ENCODE data around the gene NOL7. TPM values are rescaled to one million over a fixed set of nuclear protein-coding genes. Genes with fewer than 3 reads are reported as not detected.

NOL7 gene
- total RNA-seq, 2 donors from 2014 or later: 47.8 to 52.9 TPM

DNA sequence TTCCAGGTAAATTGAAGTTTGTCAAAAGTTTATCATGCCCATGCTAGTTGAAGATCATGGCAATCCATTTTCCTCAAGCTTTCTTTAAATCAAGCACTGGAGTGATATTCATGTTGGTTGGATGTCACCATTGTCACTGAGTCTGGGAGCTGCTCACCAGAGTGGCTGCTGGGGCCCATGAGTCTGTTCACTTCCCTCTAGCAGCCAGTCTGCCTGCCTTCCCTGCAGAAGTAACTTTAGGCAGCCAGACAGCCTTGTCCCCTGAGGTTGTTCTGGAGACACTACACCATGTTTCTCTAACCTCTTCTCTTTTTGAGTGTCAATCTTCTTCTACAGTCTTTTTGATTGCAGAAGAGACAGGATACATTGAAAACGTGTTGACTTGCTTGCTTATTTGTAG is 35.2 kb upstream of the NOL7 start:
- Histone ChIP-seq H3K36me3 (ENCODE audit: control insufficient read depth, insufficient read depth, low read length) (peaks cover 15% of the 10 kb centered on the region), H3K4me3 (ENCODE audit: low read length) (no peak overlapping the region), H3K9ac (ENCODE audit: extremely low read depth, low read length, poor library complexity, severe bottlenecking) (no peak overlapping the region), H3K27me3 (ENCODE audit: control insufficient read depth, insufficient read depth, low read length, poor library complexity, severe bottlenecking) (no peaks in the 10 kb centered on the region), H3K27ac (ENCODE audit: low read depth, low read length) (no peak overlapping the region), H3K9me3 (ENCODE audit: control insufficient read depth, low read length) (peaks cover 7% of the 10 kb centered on the region), H3K4me1 (ENCODE audit: control insufficient read depth, insufficient read depth, low read length) (no peaks in the 10 kb centered on the region)
- no peak for DNase-seq
- Mint-ChIP-seq H3K27ac (no peak overlapping the region), H3K4me1 (no peaks in the 10 kb centered on the region), H3K9me3 (peaks cover 6% of the 10 kb centered on the region), H3K4me3 (no peak overlapping the region), H3K36me3 (ENCODE audit: low read depth) (peaks cover 37% of the 10 kb centered on the region), H3K27me3 (ENCODE audit: insufficient read depth) (no peaks in the 10 kb centered on the region)
- WGBS, 2 experiments (ENCODE audit: insufficient coverage in 1 of 2, insufficient read length in 1 of 2): 83% methylated on average over 1 of the region's 1 CpG; no CpG with 5 or more reads in 1 of the 2 experiments
- no peak for TF ChIP-seq CTCF (conservative IDR thresholded peaks at IDR 0.05)

- no peak overlapping the region for H3K27ac ChIP-seq (ENCODE audit: low read depth, low read length)
- H3K4me1 ChIP-seq (ENCODE audit: control insufficient read depth, insufficient read depth, low read length): no peaks in the 10 kb centered on the region
- Mint-ChIP-seq H3K4me1 (no peaks in the 10 kb centered on the region), H3K36me3 (ENCODE audit: low read depth) (peaks cover 46% of the 10 kb centered on the region), H3K27me3 (ENCODE audit: insufficient read depth) (no peaks in the 10 kb centered on the region), H3K9me3 (peaks cover 6% of the 10 kb centered on the region), H3K4me3 (no peak overlapping the region), H3K27ac (no peak overlapping the region)
- peaks cover 15% of the 10 kb centered on the region for H3K36me3 ChIP-seq (ENCODE audit: control insufficient read depth, insufficient read depth, low read length)
- DNase-seq: no peak
- H3K27me3 ChIP-seq (ENCODE audit: control insufficient read depth, insufficient read depth, low read length, poor library complexity, severe bottlenecking): no peaks in the 10 kb centered on the region
- TF ChIP-seq CTCF (conservative IDR thresholded peaks at IDR 0.05): no peak
- H3K4me3 ChIP-seq (ENCODE audit: low read length): no peak overlapping the region
- H3K9ac ChIP-seq (ENCODE audit: extremely low read depth, low read length, poor library complexity, severe bottlenecking): no peak overlapping the region
- 96% methylated on average over 8 to 9 of the region's 9 CpGs for WGBS, 2 experiments (ENCODE audit: insufficient coverage in 1 of 2, insufficient read length in 1 of 2)
- H3K9me3 ChIP-seq (ENCODE audit: control insufficient read depth, low read length): peaks cover 4% of the 10 kb centered on the region
Observed at GRCh38 chr6:13581700-13582229, 33.4 kb upstream of the NOL7 start.

DNA sequence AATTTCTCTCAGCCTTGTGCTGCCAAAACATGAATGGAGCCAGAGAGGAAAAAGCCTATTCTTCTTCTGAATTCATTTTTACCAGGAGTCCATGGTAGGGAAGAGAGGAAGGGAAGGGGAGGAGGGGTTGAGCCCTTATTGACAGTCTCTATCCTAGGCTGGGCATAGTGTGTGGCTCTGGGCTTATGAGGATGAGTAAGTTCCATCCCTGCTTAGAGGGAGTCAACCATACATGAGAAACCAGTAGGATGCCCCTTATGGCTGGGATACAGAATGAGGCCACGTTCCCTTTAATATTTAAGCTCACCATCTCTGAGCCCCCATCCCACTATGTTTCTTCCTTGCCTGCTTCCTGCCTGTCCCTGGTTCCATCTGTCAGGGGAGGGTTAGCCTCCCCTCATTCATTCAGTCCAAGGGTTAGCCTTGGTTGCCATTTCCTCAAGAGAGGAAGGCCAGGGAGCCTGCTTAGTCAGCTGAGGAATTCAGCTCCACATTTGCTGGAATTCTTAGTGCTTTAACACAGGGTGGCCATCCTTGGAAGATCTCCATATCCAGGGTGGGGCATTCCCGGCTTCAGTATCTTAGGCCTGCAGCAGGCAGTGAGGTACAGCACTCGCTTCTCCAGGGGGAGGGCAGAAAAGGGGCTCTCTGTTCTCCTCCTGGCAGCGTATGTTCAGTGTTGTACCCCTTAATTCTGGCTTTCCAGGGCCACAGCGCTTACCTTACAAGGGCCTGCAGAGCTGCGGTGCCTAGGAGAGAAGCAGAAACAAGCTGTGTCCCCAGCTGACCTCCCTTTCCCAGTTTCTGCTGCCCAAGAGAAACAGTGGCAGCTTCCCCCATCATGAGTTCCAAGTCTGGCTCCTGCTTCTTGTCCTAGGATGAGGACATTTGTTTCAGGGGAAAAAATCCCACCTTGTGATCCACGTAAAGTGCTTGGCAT is 28.3 kb upstream of the NOL7 start:
- H3K27me3 ChIP-seq (ENCODE audit: control insufficient read depth, insufficient read depth, low read length, poor library complexity, severe bottlenecking): no peaks in the 10 kb centered on the region
- Mint-ChIP-seq H3K27ac (no peak overlapping the region), H3K4me1 (no peaks in the 10 kb centered on the region), H3K4me3 (no peak overlapping the region), H3K27me3 (ENCODE audit: insufficient read depth) (no peaks in the 10 kb centered on the region), H3K9me3 (no peaks in the 10 kb centered on the region), H3K36me3 (ENCODE audit: low read depth) (peaks cover 40% of the 10 kb centered on the region)
- DNase-seq: no peak
- 92 to 93% methylated on average over 4 to 7 of the region's 7 CpGs for WGBS, 2 experiments (ENCODE audit: insufficient coverage in 1 of 2, insufficient read length in 1 of 2)
- no peak overlapping the region for H3K9ac ChIP-seq (ENCODE audit: extremely low read depth, low read length, poor library complexity, severe bottlenecking)
- no peak overlapping the region for H3K27ac ChIP-seq (ENCODE audit: low read depth, low read length)
- TF ChIP-seq CTCF (conservative IDR thresholded peaks at IDR 0.05): no peak
- no peaks in the 10 kb centered on the region for H3K9me3 ChIP-seq (ENCODE audit: control insufficient read depth, low read length)
- H3K36me3 ChIP-seq (ENCODE audit: control insufficient read depth, insufficient read depth, low read length): peaks cover 16% of the 10 kb centered on the region
- no peaks in the 10 kb centered on the region for H3K4me1 ChIP-seq (ENCODE audit: control insufficient read depth, insufficient read depth, low read length)
- no peak overlapping the region for H3K4me3 ChIP-seq (ENCODE audit: low read length)

All from endodermal cell (in vitro differentiated cells).